ENCODE measurements around the gene AAR2. TPM values are rescaled to one million over a fixed set of nuclear protein-coding genes. Genes with fewer than 3 reads are reported as not detected.

Gene AAR2
- total RNA-seq, 1 experiment from 2014 or later, result 22.5 TPM

DNA sequence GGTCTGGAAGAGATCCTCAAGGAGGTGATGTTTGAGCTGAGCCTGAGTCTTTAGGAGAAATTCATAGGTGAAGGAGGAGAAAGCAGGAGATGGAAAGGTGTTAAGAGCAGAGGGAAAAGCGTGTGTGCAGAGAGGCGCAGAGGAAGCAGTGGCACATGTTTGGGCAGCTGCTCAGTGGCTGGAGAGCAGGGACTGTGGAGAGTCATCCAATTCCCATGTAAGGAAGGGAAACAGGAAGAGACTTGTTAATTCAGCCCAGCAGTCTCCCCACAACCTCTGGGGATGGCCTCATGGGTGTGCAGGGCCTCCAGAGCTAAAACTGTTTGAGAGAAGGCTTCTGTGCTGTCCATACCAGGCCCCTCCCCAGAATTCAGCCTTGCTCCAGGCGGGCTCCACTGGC lies 16.2 kb downstream of the AAR2 start (continued):
- TF ChIP-seq, protein P1, sequence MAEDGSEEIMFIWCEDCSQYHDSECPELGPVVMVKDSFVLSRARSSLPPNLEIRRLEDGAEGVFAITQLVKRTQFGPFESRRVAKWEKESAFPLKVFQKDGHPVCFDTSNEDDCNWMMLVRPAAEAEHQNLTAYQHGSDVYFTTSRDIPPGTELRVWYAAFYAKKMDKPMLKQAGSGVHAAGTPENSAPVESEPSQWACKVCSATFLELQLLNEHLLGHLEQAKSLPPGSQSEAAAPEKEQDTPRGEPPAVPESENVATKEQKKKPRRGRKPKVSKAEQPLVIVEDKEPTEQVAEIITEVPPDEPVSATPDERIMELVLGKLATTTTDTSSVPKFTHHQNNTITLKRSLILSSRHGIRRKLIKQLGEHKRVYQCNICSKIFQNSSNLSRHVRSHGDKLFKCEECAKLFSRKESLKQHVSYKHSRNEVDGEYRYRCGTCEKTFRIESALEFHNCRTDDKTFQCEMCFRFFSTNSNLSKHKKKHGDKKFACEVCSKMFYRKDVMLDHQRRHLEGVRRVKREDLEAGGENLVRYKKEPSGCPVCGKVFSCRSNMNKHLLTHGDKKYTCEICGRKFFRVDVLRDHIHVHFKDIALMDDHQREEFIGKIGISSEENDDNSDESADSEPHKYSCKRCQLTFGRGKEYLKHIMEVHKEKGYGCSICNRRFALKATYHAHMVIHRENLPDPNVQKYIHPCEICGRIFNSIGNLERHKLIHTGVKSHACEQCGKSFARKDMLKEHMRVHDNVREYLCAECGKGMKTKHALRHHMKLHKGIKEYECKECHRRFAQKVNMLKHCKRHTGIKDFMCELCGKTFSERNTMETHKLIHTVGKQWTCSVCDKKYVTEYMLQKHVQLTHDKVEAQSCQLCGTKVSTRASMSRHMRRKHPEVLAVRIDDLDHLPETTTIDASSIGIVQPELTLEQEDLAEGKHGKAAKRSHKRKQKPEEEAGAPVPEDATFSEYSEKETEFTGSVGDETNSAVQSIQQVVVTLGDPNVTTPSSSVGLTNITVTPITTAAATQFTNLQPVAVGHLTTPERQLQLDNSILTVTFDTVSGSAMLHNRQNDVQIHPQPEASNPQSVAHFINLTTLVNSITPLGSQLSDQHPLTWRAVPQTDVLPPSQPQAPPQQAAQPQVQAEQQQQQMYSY (CRISPR knock-in tag; IDR thresholded peaks at IDR 0.05), result no peak

DNA sequence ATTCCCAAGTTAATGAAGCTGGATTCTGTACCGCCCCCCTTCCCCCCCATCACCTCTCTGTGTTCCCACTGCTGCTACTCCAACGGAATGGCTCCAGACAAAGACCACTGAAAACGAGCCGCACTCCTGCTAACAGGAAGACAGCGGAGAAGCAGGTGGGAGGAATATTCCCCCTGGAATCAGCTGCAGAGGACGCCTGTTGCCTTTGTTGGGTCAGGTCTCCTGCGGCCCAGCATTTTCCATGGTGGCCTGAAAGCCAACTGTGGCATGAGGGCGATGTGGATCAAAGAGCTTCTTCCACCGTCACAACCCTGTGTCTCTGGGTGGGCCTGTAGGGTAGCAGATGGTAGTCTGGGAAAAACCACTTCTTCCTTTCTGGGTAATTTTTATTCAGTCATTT lies 16.8 kb downstream of the AAR2 start:
- ATAC-seq, result no peak
- DNase-seq (ENCODE audit: low spot score), result no peak
- ChIA-PET CTCF (interaction anchor here (0.5 to 2.1 kb wide), 4 partner anchors 50 to 186 kb away, joined by 4 to 8 read pairs (median 6); no protein-coding TSS in a partner anchor), POLR2A (interaction anchor here (0.9 kb wide), 1 partner anchor 19 kb away, joined by 4 read pairs; no protein-coding TSS in a partner anchor)
- Mint-ChIP-seq H3K36me3 (peaks cover 14% of the 10 kb centered on the region), H3K9me3 (no peaks in the 10 kb centered on the region), H3K27ac (peak overlapping the region; percentile 74; the same call in 1 of the 2 replicates), H3K27me3 (ENCODE audit: low read depth) (no peaks in the 10 kb centered on the region), H3K4me3 (no peak overlapping the region), H3K4me1 (peaks cover 8% of the 10 kb centered on the region)
- TF ChIP-seq, protein P2, sequence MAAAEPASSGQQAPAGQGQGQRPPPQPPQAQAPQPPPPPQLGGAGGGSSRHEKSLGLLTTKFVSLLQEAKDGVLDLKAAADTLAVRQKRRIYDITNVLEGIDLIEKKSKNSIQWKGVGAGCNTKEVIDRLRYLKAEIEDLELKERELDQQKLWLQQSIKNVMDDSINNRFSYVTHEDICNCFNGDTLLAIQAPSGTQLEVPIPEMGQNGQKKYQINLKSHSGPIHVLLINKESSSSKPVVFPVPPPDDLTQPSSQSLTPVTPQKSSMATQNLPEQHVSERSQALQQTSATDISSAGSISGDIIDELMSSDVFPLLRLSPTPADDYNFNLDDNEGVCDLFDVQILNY (CRISPR knock-in tag; IDR thresholded peaks at IDR 0.05), result no peak
- no peak for TF ChIP-seq MXD4 (CRISPR knock-in tag; IDR thresholded peaks at IDR 0.05; ENCODE audit: borderline replicate concordance)
- no peak for TF ChIP-seq EMX1 (CRISPR knock-in tag; IDR thresholded peaks at IDR 0.05)
- TF ChIP-seq KAT7 (CRISPR knock-in tag; IDR thresholded peaks at IDR 0.05; ENCODE audit: borderline replicate concordance), result no peak
- TF ChIP-seq ZNF219 (CRISPR knock-in tag; IDR thresholded peaks at IDR 0.05; ENCODE audit: borderline replicate concordance), result no peak
- TF ChIP-seq, protein P3, sequence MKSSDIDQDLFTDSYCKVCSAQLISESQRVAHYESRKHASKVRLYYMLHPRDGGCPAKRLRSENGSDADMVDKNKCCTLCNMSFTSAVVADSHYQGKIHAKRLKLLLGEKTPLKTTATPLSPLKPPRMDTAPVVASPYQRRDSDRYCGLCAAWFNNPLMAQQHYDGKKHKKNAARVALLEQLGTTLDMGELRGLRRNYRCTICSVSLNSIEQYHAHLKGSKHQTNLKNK (CRISPR knock-in tag; IDR thresholded peaks at IDR 0.05), result no peak
- TF ChIP-seq, protein P4, sequence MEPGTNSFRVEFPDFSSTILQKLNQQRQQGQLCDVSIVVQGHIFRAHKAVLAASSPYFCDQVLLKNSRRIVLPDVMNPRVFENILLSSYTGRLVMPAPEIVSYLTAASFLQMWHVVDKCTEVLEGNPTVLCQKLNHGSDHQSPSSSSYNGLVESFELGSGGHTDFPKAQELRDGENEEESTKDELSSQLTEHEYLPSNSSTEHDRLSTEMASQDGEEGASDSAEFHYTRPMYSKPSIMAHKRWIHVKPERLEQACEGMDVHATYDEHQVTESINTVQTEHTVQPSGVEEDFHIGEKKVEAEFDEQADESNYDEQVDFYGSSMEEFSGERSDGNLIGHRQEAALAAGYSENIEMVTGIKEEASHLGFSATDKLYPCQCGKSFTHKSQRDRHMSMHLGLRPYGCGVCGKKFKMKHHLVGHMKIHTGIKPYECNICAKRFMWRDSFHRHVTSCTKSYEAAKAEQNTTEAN (CRISPR knock-in tag; IDR thresholded peaks at IDR 0.05), result no peak
- TF ChIP-seq, protein P5, sequence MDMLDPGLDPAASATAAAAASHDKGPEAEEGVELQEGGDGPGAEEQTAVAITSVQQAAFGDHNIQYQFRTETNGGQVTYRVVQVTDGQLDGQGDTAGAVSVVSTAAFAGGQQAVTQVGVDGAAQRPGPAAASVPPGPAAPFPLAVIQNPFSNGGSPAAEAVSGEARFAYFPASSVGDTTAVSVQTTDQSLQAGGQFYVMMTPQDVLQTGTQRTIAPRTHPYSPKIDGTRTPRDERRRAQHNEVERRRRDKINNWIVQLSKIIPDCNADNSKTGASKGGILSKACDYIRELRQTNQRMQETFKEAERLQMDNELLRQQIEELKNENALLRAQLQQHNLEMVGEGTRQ (CRISPR knock-in tag; IDR thresholded peaks at IDR 0.05), result no peak
- no peak for TF ChIP-seq ELF4 (CRISPR knock-in tag; IDR thresholded peaks at IDR 0.05; ENCODE audit: low read depth)
- TF ChIP-seq OVOL2 (CRISPR knock-in tag; IDR thresholded peaks at IDR 0.05; ENCODE audit: borderline replicate concordance), result no peak
- no peak for TF ChIP-seq ZNF423 (CRISPR knock-in tag; IDR thresholded peaks at IDR 0.05)
- no peak for TF ChIP-seq FOXP1 (CRISPR knock-in tag; IDR thresholded peaks at IDR 0.05; ENCODE audit: borderline replicate concordance)

DNA sequence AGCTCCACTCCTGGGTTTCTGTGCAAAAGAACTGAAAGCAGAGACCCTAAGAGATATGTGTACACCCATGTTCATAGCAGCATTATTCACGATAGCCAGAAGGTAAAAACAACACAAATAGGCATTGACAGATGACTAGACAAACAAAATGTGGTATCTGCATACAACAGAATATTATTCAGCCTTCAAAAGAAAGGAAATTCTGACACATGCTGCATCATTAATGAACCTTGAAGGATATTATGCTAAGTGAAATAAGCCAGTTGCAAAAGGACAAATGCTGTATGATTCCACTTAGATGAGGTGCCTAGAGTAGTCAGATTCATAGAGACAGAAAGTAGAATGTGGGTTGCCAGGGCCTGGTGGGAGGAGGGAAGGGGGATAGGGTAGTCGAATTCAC lies 17.8 kb downstream of the AAR2 start:
- TF ChIP-seq SMAD3 (CRISPR knock-in tag; IDR thresholded peaks at IDR 0.05; ENCODE audit: borderline replicate concordance) (no peak), NR1H2 (CRISPR knock-in tag; IDR thresholded peaks at IDR 0.05) (no peak), GTF2I (CRISPR knock-in tag; conservative IDR thresholded peaks at IDR 0.05) (no peak), GRHL2 (CRISPR knock-in tag; IDR thresholded peaks at IDR 0.05; ENCODE audit: insufficient replicate concordance, severe bottlenecking) (no peak), NFE2L1 (CRISPR knock-in tag; IDR thresholded peaks at IDR 0.05) (no peak), ZNF121 (CRISPR knock-in tag; IDR thresholded peaks at IDR 0.05) (no peak), TP53 (CRISPR knock-in tag; IDR thresholded peaks at IDR 0.05) (no peak), SMAD4 (CRISPR knock-in tag; IDR thresholded peaks at IDR 0.05) (no peak)
- TF ChIP-seq, protein P6, sequence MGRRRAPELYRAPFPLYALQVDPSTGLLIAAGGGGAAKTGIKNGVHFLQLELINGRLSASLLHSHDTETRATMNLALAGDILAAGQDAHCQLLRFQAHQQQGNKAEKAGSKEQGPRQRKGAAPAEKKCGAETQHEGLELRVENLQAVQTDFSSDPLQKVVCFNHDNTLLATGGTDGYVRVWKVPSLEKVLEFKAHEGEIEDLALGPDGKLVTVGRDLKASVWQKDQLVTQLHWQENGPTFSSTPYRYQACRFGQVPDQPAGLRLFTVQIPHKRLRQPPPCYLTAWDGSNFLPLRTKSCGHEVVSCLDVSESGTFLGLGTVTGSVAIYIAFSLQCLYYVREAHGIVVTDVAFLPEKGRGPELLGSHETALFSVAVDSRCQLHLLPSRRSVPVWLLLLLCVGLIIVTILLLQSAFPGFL (CRISPR knock-in tag; IDR thresholded peaks at IDR 0.05; ENCODE audit: borderline replicate concordance), result no peak
- TF ChIP-seq, protein P7, sequence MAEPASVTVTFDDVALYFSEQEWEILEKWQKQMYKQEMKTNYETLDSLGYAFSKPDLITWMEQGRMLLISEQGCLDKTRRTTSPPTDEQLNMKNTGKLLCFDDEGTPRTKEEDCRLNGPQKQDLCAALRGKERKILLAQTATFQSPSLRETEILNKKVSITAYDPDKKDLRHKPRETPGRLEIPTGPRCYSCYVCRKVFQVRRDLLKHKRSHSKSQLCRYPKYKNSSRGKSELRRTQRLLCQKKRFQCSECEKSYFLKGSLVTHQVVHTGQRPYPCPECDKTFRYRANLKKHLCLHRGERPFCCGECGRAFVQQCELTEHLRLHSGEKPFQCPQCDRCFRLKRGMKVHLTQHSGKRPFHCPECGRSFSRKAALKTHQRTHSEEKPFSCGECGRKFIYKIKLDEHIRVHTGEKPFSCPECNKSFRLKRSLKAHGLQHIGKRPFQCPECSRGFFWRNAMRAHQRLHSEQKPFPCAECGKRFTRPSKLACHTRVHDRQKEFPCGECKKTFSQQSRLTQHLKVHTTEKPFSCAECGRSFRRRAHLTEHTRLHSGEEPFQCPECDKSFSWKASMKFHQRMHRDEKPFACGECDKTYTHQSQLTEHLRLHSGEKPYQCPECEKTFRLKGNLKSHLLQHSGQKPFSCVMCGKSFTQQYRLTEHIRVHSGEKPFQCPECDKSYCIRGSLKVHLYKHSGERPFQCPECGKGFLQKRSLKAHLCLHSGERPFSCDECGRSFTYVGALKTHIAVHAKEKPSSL (CRISPR knock-in tag; conservative IDR thresholded peaks at IDR 0.05), result no peak
- CTCF ChIA-PET, result no interaction called here
- Mint-ChIP-seq H3K36me3 (peaks cover 7% of the 10 kb centered on the region; the same call in 1 of the 2 replicates), H3K27ac (no peak overlapping the region), H3K9me3 (no peaks in the 10 kb centered on the region), H3K4me1 (peaks cover 11% of the 10 kb centered on the region), H3K4me3 (no peak overlapping the region), H3K27me3 (ENCODE audit: low read depth) (no peaks in the 10 kb centered on the region)
- DNase-seq (ENCODE audit: low spot score) (no peak), ATAC-seq (no peak)
- POLR2A ChIA-PET, result no interaction called here
